Spleen (tissue), 11 donors: Measurements from ENCODE around the gene NAA16. TPM values are rescaled to one million over a fixed set of nuclear protein-coding genes. Genes with fewer than 3 reads are reported as not detected.

Experiments
- DNase-seq: peaks from one replicate; pipeline ENCODE4 v3.0.0-alpha.2; 2020
- H3K27ac ChIP-seq, 8 donors: fragments of 200-600 bp; sonication (generic) in 7 of 8; 1 replicate in 4 of 8; 2 replicates in 4 of 8; pipeline versions ENCODE4 v1.5.0 to v1.8.0; 2016 to 2021; ENCODE audit warnings: inconsistent platforms in 4 of 8, mild to moderate bottlenecking in 4 of 8, moderate library complexity in 1 of 8
- H3K27me3 ChIP-seq, 7 donors: fragments of 200-600 bp; sonication (generic) in 6 of 7; replicated peaks in 1 of 7; 1 replicate in 4 of 7; 2 replicates in 3 of 7; pipeline versions ENCODE4 v1.5.0 to v1.8.0; 2016 to 2021; ENCODE audit warnings: inconsistent platforms in 3 of 7, mild to moderate bottlenecking in 1 of 7
- H3K36me3 ChIP-seq, 6 donors: fragments of 200-600 bp; sonication (generic) in 5 of 6; 1 replicate in 4 of 6; 2 replicates in 2 of 6; pipeline versions ENCODE4 v1.5.0 to v1.8.0; 2016 to 2021; ENCODE audit warnings: inconsistent platforms in 2 of 6
- H3K4me1 ChIP-seq, 6 donors: fragments of 200-600 bp; sonication (generic) in 5 of 6; 1 replicate in 3 of 6; 2 replicates in 3 of 6; pipeline versions ENCODE4 v1.5.0 to v1.8.0; 2016 to 2021; ENCODE audit warnings: inconsistent platforms in 3 of 6
- H3K4me3 ChIP-seq, 8 donors: fragments of 200-600 bp; sonication (generic) in 7 of 8; 1 replicate in 4 of 8; 2 replicates in 4 of 8; pipeline versions ENCODE4 v1.5.0 to v1.8.0; 2016 to 2021; ENCODE audit warnings: inconsistent platforms in 4 of 8, mild to moderate bottlenecking in 4 of 8, moderate library complexity in 2 of 8
- H3K9me3 ChIP-seq, 8 donors: fragments of 200-600 bp; sonication (generic) in 7 of 8; 1 replicate in 4 of 8; 2 replicates in 4 of 8; pipeline versions ENCODE4 v1.5.0 to v1.8.0; 2016 to 2021; ENCODE audit warnings: inconsistent platforms in 4 of 8
- CTCF ChIP-seq, 11 experiments: fragments of 200-600 bp in 7 of 11; fragments of 450-650 bp in 4 of 11; sonication (generic) in 4 of 11; IDR thresholded peaks in 8 of 11; conservative IDR thresholded peaks in 3 of 11; 1 replicate in 7 of 11; 2 replicates in 4 of 11; pipeline versions ENCODE4 v1.4.0 to v1.8.0; 2016 to 2021; ENCODE audit warnings: antibody characterized with exemption in 11 of 11, inconsistent platforms in 4 of 11, mild to moderate bottlenecking in 1 of 11
- POLR2A ChIP-seq, 3 donors: fragments of 450-650 bp; IDR thresholded peaks; one replicate each; pipeline ENCODE4 v1.5.1; 2017; ENCODE audit warnings: antibody characterized with exemption in 3 of 3, mild to moderate bottlenecking in 1 of 3
- POLR2AphosphoS5 ChIP-seq, 3 donors: sonication (generic); formaldehyde crosslinking; IDR thresholded peaks; one replicate each; pipeline ENCODE4 v1.5.1; 2017; ENCODE audit warnings: antibody characterized with exemption in 3 of 3
- WGBS, 5 donors: extraction: QIAGEN DNeasy Blood & Tissue Kit in 3 of 5; methylation state at CpG; one replicate each; pipeline versions ENCODE4 v1.1.5 to v1.1.7; 2013 to 2018; 5-methylcytosine and 5-hydroxymethylcytosine counted together
- intact Hi-C: fragments of 100-400 bp; cut with DNase I; formaldehyde crosslinking; loops from one replicate; pipeline ENCODE4 v1.15.0; 2023; ENCODE audit warnings: low total_unique reads
- polyA plus RNA-seq, 3 donors: library from polyadenylated mRNA; stranded (reverse); fragments of 200-250 nt; gene quantifications; one replicate each; pipeline ENCODE4 v1.2.1, GENCODE V29; 2013
- total RNA-seq, 7 donors: library from RNA; depleted of rRNA in 3 of 7; stranded (reverse); fragments of >200 nt in 3 of 7; fragmentation: NEBNext Ultra II Directional in 4 of 7; extraction: Animal tissue kit (Norgen Biotek cat#: 25700) in 4 of 7; gene quantifications; one replicate each; pipeline versions ENCODE4 v1.1.0 to v1.2.1, GENCODE V29; 2016 to 2021
- donor health status: healthy with polysubstance abuse.
- donor health status: DM: no; HTN: no; CAD: no; lungs with moderate emphysema.
- donor health status: DM: no; HTN: no; CAD: no.
- donor health status: Bipolar disorder and iron deficiency.
- donor health status: healthy.
- donor health status: DM: no; HTN: no; CAD: no.
- donor health status: DM: yes; HTN: yes; CAD: no.

NAA16 gene
- total and polyA plus RNA-seq, 10 donors: 8.1 to 45.3 (median 26.9) TPM

GRCh38 chr13:41401366-41401765, 90.3 kb downstream of the NAA16 start:
- Histone ChIP-seq H3K27me3 (no peaks in the 10 kb centered on the region), H3K27ac (no peak overlapping the region), H3K36me3 (no peaks in the 10 kb centered on the region), H3K4me3 (no peak overlapping the region), H3K9me3 (no peaks in the 10 kb centered on the region), H3K4me1 (no peaks in the 10 kb centered on the region)
- intact Hi-C loops: no loop called here
- 88 to 97% (median 92%) methylated on average over 4 of the region's 4 CpGs for WGBS, 5 donors
- no peak for DNase-seq
- TF ChIP-seq CTCF (IDR thresholded peaks at IDR 0.05 in 8 of 11, conservative IDR thresholded peaks at IDR 0.05 in 3 of 11): no peak
- TF ChIP-seq POLR2AphosphoS5 (IDR thresholded peaks at IDR 0.05): no peak
- no peak for TF ChIP-seq POLR2A (IDR thresholded peaks at IDR 0.05)

- no peak for TF ChIP-seq POLR2A (IDR thresholded peaks at IDR 0.05)
- TF ChIP-seq POLR2AphosphoS5 (IDR thresholded peaks at IDR 0.05): no peak
- TF ChIP-seq CTCF (IDR thresholded peaks at IDR 0.05 in 8 of 11, conservative IDR thresholded peaks at IDR 0.05 in 3 of 11): no peak
- Histone ChIP-seq H3K4me3 (no peak overlapping the region), H3K4me1 (no peaks in the 10 kb centered on the region), H3K36me3 (no peaks in the 10 kb centered on the region), H3K9me3 (no peaks in the 10 kb centered on the region), H3K27me3 (no peaks in the 10 kb centered on the region), H3K27ac (no peak overlapping the region)
- intact Hi-C loops: no loop called here
- 87 to 97% (median 88%) methylated on average over 10 to 14 of the region's 14 CpGs for WGBS, 5 donors
- DNase-seq: no peak
Measured at GRCh38 chr13:41402691-41403511, 91.8 kb downstream of the NAA16 start.

GRCh38 chr13:41403983-41404382, 92.9 kb downstream of the NAA16 start:
- H3K9me3 ChIP-seq: no peaks in the 10 kb centered on the region
- no peak for TF ChIP-seq POLR2A (IDR thresholded peaks at IDR 0.05)
- TF ChIP-seq CTCF (IDR thresholded peaks at IDR 0.05 in 8 of 11, conservative IDR thresholded peaks at IDR 0.05 in 3 of 11): no peak
- TF ChIP-seq POLR2AphosphoS5 (IDR thresholded peaks at IDR 0.05): no peak
- DNase-seq: no peak
- H3K4me1 ChIP-seq: no peaks in the 10 kb centered on the region
- H3K27me3 ChIP-seq: no peaks in the 10 kb centered on the region
- H3K4me3 ChIP-seq: no peak overlapping the region
- H3K36me3 ChIP-seq: no peaks in the 10 kb centered on the region
- intact Hi-C loops: no loop called here
- WGBS, 5 donors: 74 to 99% (median 97%) methylated on average over 4 of the region's 4 CpGs
- no peak overlapping the region for H3K27ac ChIP-seq

- 61 to 92% (median 83%) methylated on average over 2 of the region's 2 CpGs for WGBS, 5 donors
- DNase-seq: no peak
- no peaks in the 10 kb centered on the region for H3K9me3 ChIP-seq
Measured at GRCh38 chr13:41405367-41405766, 94.3 kb downstream of the NAA16 start.

More at GRCh38 chr13:41405367-41405766, 94.3 kb downstream of the NAA16 start:
- H3K27me3 ChIP-seq: no peaks in the 10 kb centered on the region
- H3K27ac ChIP-seq: no peak overlapping the region
- H3K4me1 ChIP-seq: no peaks in the 10 kb centered on the region
- no peaks in the 10 kb centered on the region for H3K36me3 ChIP-seq
- intact Hi-C loops: no loop called here
- no peak overlapping the region for H3K4me3 ChIP-seq
- TF ChIP-seq POLR2A (IDR thresholded peaks at IDR 0.05) (no peak), POLR2AphosphoS5 (IDR thresholded peaks at IDR 0.05) (no peak), CTCF (IDR thresholded peaks at IDR 0.05 in 8 of 11, conservative IDR thresholded peaks at IDR 0.05 in 3 of 11) (no peak)
